ENCODE data around the gene JAKMIP1. TPM values are rescaled to one million over a fixed set of nuclear protein-coding genes. Genes with fewer than 3 reads are reported as not detected.

Gene JAKMIP1
- polyA plus RNA-seq, 3 donors: 0.08 TPM; not detected in 2

- no peak overlapping the region for H3K4me2 ChIP-seq (replicated peaks; ENCODE audit: extremely low read depth, low read length, poor library complexity, severe bottlenecking)
Observed at GRCh38 chr4:6095023-6095752, 105.2 kb downstream of the JAKMIP1 start.

DNA sequence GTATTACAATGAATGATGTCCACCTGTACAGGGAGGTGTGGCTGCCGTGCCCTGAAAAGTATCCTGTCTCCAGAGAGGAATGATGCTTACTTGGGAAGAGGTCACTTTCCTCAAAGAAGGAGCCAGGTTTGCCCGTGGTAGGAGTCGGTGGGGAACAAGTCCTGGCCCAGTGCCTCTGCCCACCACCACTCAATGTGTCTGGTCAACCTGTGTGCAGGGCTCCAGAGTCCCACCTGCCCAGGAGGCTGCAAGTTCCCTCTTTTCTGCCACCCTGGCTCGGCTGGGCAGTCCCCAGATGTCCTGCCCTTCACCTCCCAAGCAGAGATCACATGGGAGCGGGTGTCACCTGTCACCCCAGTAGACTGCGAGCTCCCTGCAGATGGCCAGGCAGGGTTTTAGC, 106.7 kb downstream of the JAKMIP1 start:
- no peaks in the 10 kb centered on the region for H3K27me3 ChIP-seq (ENCODE audit: control insufficient read depth in 2 of 2, insufficient read depth in 2 of 2, low read length in 2 of 2)
- no peak overlapping the region for H3K27ac ChIP-seq (ENCODE audit: low read depth in 1 of 2, low read length in 2 of 2)
- H3K9me3 Mint-ChIP-seq: peaks cover 0 to 3% (median 1%) of the 10 kb centered on the region in 7 donors
- peaks cover 2 to 7% (median 4%) of the 10 kb centered on the region in 3 donors for H3K27me3 Mint-ChIP-seq (ENCODE audit: low read depth in 3 of 3)
- no peaks in the 10 kb centered on the region for H3K79me2 ChIP-seq (ENCODE audit: insufficient read depth, low read length)
- no peak overlapping the region for H3K4me3 ChIP-seq (replicated peaks in 1 of 3; ENCODE audit: low read depth in 2 of 3, low read length in 3 of 3)
- no peaks in the 10 kb centered on the region for H3K36me3 ChIP-seq (replicated peaks in 1 of 2; ENCODE audit: control insufficient read depth in 1 of 2, insufficient read depth in 2 of 2, low read length in 2 of 2)
- no peaks in the 10 kb centered on the region for H3K4me1 ChIP-seq (ENCODE audit: control insufficient read depth in 1 of 2, insufficient read depth in 2 of 2, low read length in 2 of 2)
- WGBS (ENCODE audit: insufficient coverage): 78% methylated on average over 3 of the region's 6 CpGs
- H3K4me2 ChIP-seq (replicated peaks; ENCODE audit: extremely low read depth, low read length, poor library complexity, severe bottlenecking): no peak overlapping the region
- no peak overlapping the region for H3K9ac ChIP-seq (ENCODE audit: insufficient read depth, low read length, poor library complexity, severe bottlenecking)
- no peak overlapping the region for H2AFZ ChIP-seq (ENCODE audit: insufficient read depth, low read depth, low read length, poor library complexity, severe bottlenecking)
- no peaks in the 10 kb centered on the region for H3K9me3 ChIP-seq (replicated peaks in 1 of 2; ENCODE audit: control insufficient read depth in 1 of 2, insufficient read depth in 1 of 2, low read length in 2 of 2)
- H3K36me3 Mint-ChIP-seq: no peaks in the 10 kb centered on the region
- no peak for DNase-seq
- no peak overlapping the region for H3K27ac Mint-ChIP-seq
- no peaks in the 10 kb centered on the region for H4K20me1 ChIP-seq (ENCODE audit: insufficient read depth, low read length)
- H3K4me3 Mint-ChIP-seq: no peak overlapping the region
- H3K4me1 Mint-ChIP-seq: no peaks in the 10 kb centered on the region
- intact Hi-C loops (cut with micrococcal nuclease): no loop called here
- TF ChIP-seq, protein P1, sequence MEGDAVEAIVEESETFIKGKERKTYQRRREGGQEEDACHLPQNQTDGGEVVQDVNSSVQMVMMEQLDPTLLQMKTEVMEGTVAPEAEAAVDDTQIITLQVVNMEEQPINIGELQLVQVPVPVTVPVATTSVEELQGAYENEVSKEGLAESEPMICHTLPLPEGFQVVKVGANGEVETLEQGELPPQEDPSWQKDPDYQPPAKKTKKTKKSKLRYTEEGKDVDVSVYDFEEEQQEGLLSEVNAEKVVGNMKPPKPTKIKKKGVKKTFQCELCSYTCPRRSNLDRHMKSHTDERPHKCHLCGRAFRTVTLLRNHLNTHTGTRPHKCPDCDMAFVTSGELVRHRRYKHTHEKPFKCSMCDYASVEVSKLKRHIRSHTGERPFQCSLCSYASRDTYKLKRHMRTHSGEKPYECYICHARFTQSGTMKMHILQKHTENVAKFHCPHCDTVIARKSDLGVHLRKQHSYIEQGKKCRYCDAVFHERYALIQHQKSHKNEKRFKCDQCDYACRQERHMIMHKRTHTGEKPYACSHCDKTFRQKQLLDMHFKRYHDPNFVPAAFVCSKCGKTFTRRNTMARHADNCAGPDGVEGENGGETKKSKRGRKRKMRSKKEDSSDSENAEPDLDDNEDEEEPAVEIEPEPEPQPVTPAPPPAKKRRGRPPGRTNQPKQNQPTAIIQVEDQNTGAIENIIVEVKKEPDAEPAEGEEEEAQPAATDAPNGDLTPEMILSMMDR (IDR thresholded peaks at IDR 0.05): no peak

More at GRCh38 chr4:6095023-6095752, 105.2 kb downstream of the JAKMIP1 start:
- H3K9me3 ChIP-seq (replicated peaks in 1 of 2; ENCODE audit: control insufficient read depth in 1 of 2, insufficient read depth in 1 of 2, low read length in 2 of 2): no peaks in the 10 kb centered on the region
- no peaks in the 10 kb centered on the region for H3K79me2 ChIP-seq (ENCODE audit: insufficient read depth, low read length)
- no peak overlapping the region for H3K27ac ChIP-seq (ENCODE audit: low read depth in 1 of 2, low read length in 2 of 2)
- H3K4me3 ChIP-seq (replicated peaks in 1 of 3; ENCODE audit: low read depth in 2 of 3, low read length in 3 of 3): no peak overlapping the region
- H4K20me1 ChIP-seq (ENCODE audit: insufficient read depth, low read length): no peaks in the 10 kb centered on the region
- H3K27me3 ChIP-seq (ENCODE audit: control insufficient read depth in 2 of 2, insufficient read depth in 2 of 2, low read length in 2 of 2): no peaks in the 10 kb centered on the region
- peak in 1 of 3 donors; percentile 33 for DNase-seq
- H3K4me1 ChIP-seq (ENCODE audit: control insufficient read depth in 1 of 2, insufficient read depth in 2 of 2, low read length in 2 of 2): no peaks in the 10 kb centered on the region
- 3% methylated on average over 8 of the region's 8 CpGs for WGBS (ENCODE audit: insufficient coverage)
- no peaks in the 10 kb centered on the region for H3K4me1 Mint-ChIP-seq
- no peak overlapping the region for H3K9ac ChIP-seq (ENCODE audit: insufficient read depth, low read length, poor library complexity, severe bottlenecking)
- peaks cover 0 to 3% (median 1%) of the 10 kb centered on the region in 7 donors for H3K9me3 Mint-ChIP-seq
- H3K36me3 ChIP-seq (replicated peaks in 1 of 2; ENCODE audit: control insufficient read depth in 1 of 2, insufficient read depth in 2 of 2, low read length in 2 of 2): no peaks in the 10 kb centered on the region
- H3K36me3 Mint-ChIP-seq: no peaks in the 10 kb centered on the region
- TF ChIP-seq, protein P1 (IDR thresholded peaks at IDR 0.05): no peak
- H3K27me3 Mint-ChIP-seq (ENCODE audit: low read depth in 3 of 3): peaks cover 2 to 6% (median 5%) of the 10 kb centered on the region in 3 donors
- H3K27ac Mint-ChIP-seq: peak overlapping the region in 1 of 7 donors; percentile 46
- intact Hi-C loops (cut with micrococcal nuclease): no loop called here
- H3K4me3 Mint-ChIP-seq: peak overlapping the region in 1 of 2 donors; percentile 14
- no peak overlapping the region for H2AFZ ChIP-seq (ENCODE audit: insufficient read depth, low read depth, low read length, poor library complexity, severe bottlenecking)

All from CD14-positive monocyte (primary cell).